ENCODE measurements around the gene FHIT. TPM values are rescaled to one million over a fixed set of nuclear protein-coding genes. Genes with fewer than 3 reads are reported as not detected.

Gene FHIT
- total and polyA plus RNA-seq, 10 of the 15 experiments (the other 5 are each of a cell fraction or from before 2014, with no cell fraction given), result 4.2 to 14.9 (median 9.4) TPM

GRCh38 chr3:61136191-61136590 lies 115.1 kb downstream of the FHIT start:
- TF ChIP-seq TAF1 (IDR thresholded peaks at IDR 0.05; ENCODE audit: borderline replicate concordance, low read depth, low read length) (no peak), CHD2 (IDR thresholded peaks at IDR 0.05; ENCODE audit: borderline replicate concordance, low read depth, low read length) (no peak), NFYA (IDR thresholded peaks at IDR 0.05; ENCODE audit: borderline replicate concordance, low read depth, low read length) (no peak), ZNF384 (IDR thresholded peaks at IDR 0.05; ENCODE audit: borderline replicate concordance, low read depth, low read length) (no peak), MXI1 (IDR thresholded peaks at IDR 0.05; ENCODE audit: low read depth, low read length) (no peak), CHD1 (IDR thresholded peaks at IDR 0.05; ENCODE audit: low read depth, low read length) (no peak)
- H2AFZ ChIP-seq (ENCODE audit: control insufficient read depth, low read depth, low read length), result no peak overlapping the region
- H3K79me2 ChIP-seq (ENCODE audit: control insufficient read depth, insufficient read depth, low read length), result no peaks in the 10 kb centered on the region
- intact Hi-C loops (cut with micrococcal nuclease; ENCODE audit: unreplicated experiment), result no loop called here
- no peak overlapping the region for H3K4me3 ChIP-seq
- FAIRE-seq (no peak), DNase-seq (ENCODE audit: low read depth, low spot score) (no peak), ATAC-seq (no peak)
- no peaks in the 10 kb centered on the region for H3K27me3 ChIP-seq (replicated peaks in 1 of 2; ENCODE audit: control insufficient read depth in 2 of 2, insufficient read depth in 2 of 2, low read length in 1 of 2)
- RAD21 ChIA-PET (ENCODE audit: unreplicated experiment), result no interaction called here
- WGBS (ENCODE audit: insufficient coverage, insufficient replicate concordance, low lambda C conversion rate, missing lambda C conversion rate), result 72% methylated on average over 5 of the region's 5 CpGs
- H3K9ac ChIP-seq (ENCODE audit: control insufficient read depth, insufficient read depth, low read length), result no peak overlapping the region
- H3K4me2 ChIP-seq (ENCODE audit: control insufficient read depth, insufficient read depth), result no peak overlapping the region
- CTCF ChIA-PET, result interaction anchor here (1.5 kb wide), 1 partner anchor 246 kb away, joined by 3 read pairs; no protein-coding TSS in a partner anchor
- POLR2A ChIA-PET, result interaction anchor here (0.7 kb wide), 1 partner anchor 39 kb away, joined by 3 read pairs; no protein-coding TSS in a partner anchor
- H3K4me1 ChIP-seq (ENCODE audit: control insufficient read depth, insufficient read depth, low read length), result 0 out of 2 replicates have a peak, but pooled peaks cover 3% of the 10 kb centered on the region
- H4K20me1 ChIP-seq (ENCODE audit: control insufficient read depth, insufficient read depth), result no peaks in the 10 kb centered on the region
- H3K36me3 ChIP-seq (ENCODE audit: control insufficient read depth in 2 of 2, insufficient read depth in 2 of 2, low read length in 1 of 2), result no peaks in the 10 kb centered on the region
- SMC1A ChIA-PET (ENCODE audit: uncharacterized antibody, unreplicated experiment), result no interaction called here
- BruUV-seq (replicated peaks), result no TSS peak
- no peaks in the 10 kb centered on the region for H3K9me3 ChIP-seq (replicated peaks; ENCODE audit: control insufficient read depth, insufficient read depth, low read length)
- no peak overlapping the region for H3K27ac ChIP-seq (ENCODE audit: control insufficient read depth, insufficient read depth)
- in situ Hi-C loops (cut with MboI), result no loop called here

GRCh38 chr3:61134532-61134931 lies 116.7 kb downstream of the FHIT start:
- ChIA-PET SMC1A (ENCODE audit: uncharacterized antibody, unreplicated experiment) (interaction anchor here (0.7 to 1.3 kb wide), 4 partner anchors 10 to 126 kb away, joined by 3 read pairs; no protein-coding TSS in a partner anchor), RAD21 (ENCODE audit: unreplicated experiment) (no interaction called here), POLR2A (no interaction called here), CTCF (no interaction called here)
- no peak for FAIRE-seq
- 0 out of 2 replicates have a peak, but pooled peaks cover 3% of the 10 kb centered on the region for H3K4me1 ChIP-seq (ENCODE audit: control insufficient read depth, insufficient read depth, low read length)
- no peak for ATAC-seq
- DNase-seq (ENCODE audit: low read depth, low spot score), result no peak
- no peaks in the 10 kb centered on the region for H3K79me2 ChIP-seq (ENCODE audit: control insufficient read depth, insufficient read depth, low read length)
- 92% methylated on average over 3 of the region's 3 CpGs for WGBS (ENCODE audit: insufficient coverage, insufficient replicate concordance, low lambda C conversion rate, missing lambda C conversion rate)
- no peak overlapping the region for H3K27ac ChIP-seq (ENCODE audit: control insufficient read depth, insufficient read depth)
- in situ Hi-C loops (cut with MboI) (no loop called here), intact Hi-C loops (cut with micrococcal nuclease; ENCODE audit: unreplicated experiment) (no loop called here)
- H3K9ac ChIP-seq (ENCODE audit: control insufficient read depth, insufficient read depth, low read length), result no peak overlapping the region
- no peaks in the 10 kb centered on the region for H3K9me3 ChIP-seq (replicated peaks; ENCODE audit: control insufficient read depth, insufficient read depth, low read length)
- H3K27me3 ChIP-seq (replicated peaks in 1 of 2; ENCODE audit: control insufficient read depth in 2 of 2, insufficient read depth in 2 of 2, low read length in 1 of 2), result no peaks in the 10 kb centered on the region
- H2AFZ ChIP-seq (ENCODE audit: control insufficient read depth, low read depth, low read length), result no peak overlapping the region
- H4K20me1 ChIP-seq (ENCODE audit: control insufficient read depth, insufficient read depth), result no peaks in the 10 kb centered on the region
- no TSS peak for BruUV-seq (replicated peaks)
- no peak overlapping the region for H3K4me2 ChIP-seq (ENCODE audit: control insufficient read depth, insufficient read depth)
- no peak overlapping the region for H3K4me3 ChIP-seq
- H3K36me3 ChIP-seq (ENCODE audit: control insufficient read depth in 2 of 2, insufficient read depth in 2 of 2, low read length in 1 of 2), result no peaks in the 10 kb centered on the region
- TF ChIP-seq BRCA1 (IDR thresholded peaks at IDR 0.05; ENCODE audit: low read depth, low read length), result no peak
- TF ChIP-seq TCF12 (IDR thresholded peaks at IDR 0.05; ENCODE audit: low read depth, low read length), result no peak
- no peak for TF ChIP-seq SRF (IDR thresholded peaks at IDR 0.05; ENCODE audit: low read depth in 2 of 2, low read length in 2 of 2)
- no peak for TF ChIP-seq CUX1 (IDR thresholded peaks at IDR 0.05; ENCODE audit: insufficient replicate concordance, low read depth, low read length)
- no peak for TF ChIP-seq NFIC (IDR thresholded peaks at IDR 0.05; ENCODE audit: low read depth, low read length)
- TF ChIP-seq EED (IDR thresholded peaks at IDR 0.05; ENCODE audit: low read depth), result no peak
- TF ChIP-seq HDAC2 (IDR thresholded peaks at IDR 0.05), result no peak
- no peak for TF ChIP-seq CHD1 (IDR thresholded peaks at IDR 0.05; ENCODE audit: low read depth, low read length)
- no peak for TF ChIP-seq KLF5 (IDR thresholded peaks at IDR 0.05; ENCODE audit: partially characterized antibody)
- TF ChIP-seq TBL1XR1 (IDR thresholded peaks at IDR 0.05; ENCODE audit: low read depth, low read length), result no peak
